ENCODE results near the gene ZNF362. TPM values are rescaled to one million over a fixed set of nuclear protein-coding genes. Genes with fewer than 3 reads are reported as not detected.

ZNF362 gene
- polyA plus RNA-seq, 3 donors: 55.9 to 65.9 (median 65.4) TPM

GRCh38 chr1:33331444-33332356, 75.4 kb downstream of the ZNF362 start:
- no peak for DNase-seq (ENCODE audit: extremely low read depth in 1 of 11, low read depth in 9 of 11, low spot score in 4 of 11)

- DNase-seq (ENCODE audit: extremely low read depth in 1 of 11, low read depth in 9 of 11, low spot score in 4 of 11): no peak
These were observed 76.1 kb downstream of the ZNF362 start for GRCh38 chr1:33332357-33332789.

- DNase-seq (ENCODE audit: extremely low read depth in 1 of 11, low read depth in 9 of 11, low spot score in 4 of 11): no peak
These were observed 76.6 kb downstream of the ZNF362 start for GRCh38 chr1:33332881-33333280.

GRCh38 chr1:33334081-33334552, 77.8 kb downstream of the ZNF362 start:
- DNase-seq (ENCODE audit: extremely low read depth in 1 of 11, low read depth in 9 of 11, low spot score in 4 of 11): no peak

- no peak for DNase-seq (ENCODE audit: extremely low read depth in 1 of 11, low read depth in 9 of 11, low spot score in 4 of 11)
These were observed 78.7 kb downstream of the ZNF362 start for GRCh38 chr1:33335020-33335419.

GRCh38 chr1:33336580-33336979, 80.3 kb downstream of the ZNF362 start:
- no peak for DNase-seq (ENCODE audit: extremely low read depth in 1 of 11, low read depth in 9 of 11, low spot score in 4 of 11)

- DNase-seq (ENCODE audit: extremely low read depth in 1 of 11, low read depth in 9 of 11, low spot score in 4 of 11): no peak
These were observed 81.1 kb downstream of the ZNF362 start for GRCh38 chr1:33337441-33337840.

GRCh38 chr1:33338048-33338439, 81.8 kb downstream of the ZNF362 start:
- DNase-seq (ENCODE audit: extremely low read depth in 1 of 11, low read depth in 9 of 11, low spot score in 4 of 11): no peak

- DNase-seq (ENCODE audit: extremely low read depth in 1 of 11, low read depth in 9 of 11, low spot score in 4 of 11): no peak
These were observed 82.3 kb downstream of the ZNF362 start for GRCh38 chr1:33338440-33339211.

- no peak for DNase-seq (ENCODE audit: extremely low read depth in 1 of 11, low read depth in 9 of 11, low spot score in 4 of 11)
These were observed 83.1 kb downstream of the ZNF362 start for GRCh38 chr1:33339413-33339812.

- DNase-seq (ENCODE audit: extremely low read depth in 1 of 11, low read depth in 9 of 11, low spot score in 4 of 11): no peak
These were observed 84.9 kb downstream of the ZNF362 start for GRCh38 chr1:33341190-33341589.

- DNase-seq (ENCODE audit: extremely low read depth in 1 of 11, low read depth in 9 of 11, low spot score in 4 of 11): peak in 9 of 11 donors; percentile 65 to 86 (median 70)
These were observed 85.9 kb downstream of the ZNF362 start for GRCh38 chr1:33342041-33342723.

- no peak for DNase-seq (ENCODE audit: extremely low read depth in 1 of 11, low read depth in 9 of 11, low spot score in 4 of 11)
These were observed 87.2 kb downstream of the ZNF362 start for GRCh38 chr1:33343539-33343938.

- no peak for DNase-seq (ENCODE audit: extremely low read depth in 1 of 11, low read depth in 9 of 11, low spot score in 4 of 11)
These were observed 88.7 kb downstream of the ZNF362 start for GRCh38 chr1:33344896-33345560.

GRCh38 chr1:33346533-33346926, 90.2 kb downstream of the ZNF362 start:
- DNase-seq (ENCODE audit: extremely low read depth in 1 of 11, low read depth in 9 of 11, low spot score in 4 of 11): no peak

- DNase-seq (ENCODE audit: extremely low read depth in 1 of 11, low read depth in 9 of 11, low spot score in 4 of 11): no peak
These were observed 90.8 kb downstream of the ZNF362 start for GRCh38 chr1:33346927-33347649.

GRCh38 chr1:33347650-33347992, 91.3 kb downstream of the ZNF362 start:
- no peak for DNase-seq (ENCODE audit: extremely low read depth in 1 of 11, low read depth in 9 of 11, low spot score in 4 of 11)

GRCh38 chr1:33348194-33348593, 91.9 kb downstream of the ZNF362 start:
- DNase-seq (ENCODE audit: extremely low read depth in 1 of 11, low read depth in 9 of 11, low spot score in 4 of 11): no peak
